Measurements from ENCODE around the gene HTT.
A peak's percentile ranks its signal among the peaks of the same experiment; 100 is the strongest.
"Not testable (repeated sequence)": the region's sequence is repeated elsewhere in the genome, so short reads cannot be mapped to it uniquely, and the experiment has no call there.

The HTT gene

GRCh38 chr4:3085948-3086670 is 11.6 kb downstream of the HTT start:
- no peak for DNase-seq

GRCh38 chr4:3087115-3087797 is 12.8 kb downstream of the HTT start:
- DNase-seq: no peak

DNA sequence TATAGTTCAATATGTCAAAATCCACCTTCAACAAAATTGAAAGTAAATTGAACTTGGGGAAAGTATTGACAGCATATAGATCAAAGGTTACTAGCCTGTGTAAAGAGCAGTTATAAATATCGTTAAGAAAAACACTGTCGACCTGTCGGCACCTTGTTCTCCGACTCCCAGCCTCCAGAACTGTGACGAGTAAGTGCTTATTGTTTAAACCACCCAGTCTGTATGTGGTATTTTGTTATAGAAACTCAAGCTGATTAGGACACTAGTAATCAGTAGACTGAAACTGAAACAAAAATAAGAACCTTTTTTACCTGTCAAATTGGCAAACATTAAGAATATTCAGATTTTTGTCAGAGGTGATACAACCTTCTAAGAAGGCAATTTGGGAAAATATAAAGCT is 17.0 kb downstream of the HTT start:
- no peak for DNase-seq

DNA sequence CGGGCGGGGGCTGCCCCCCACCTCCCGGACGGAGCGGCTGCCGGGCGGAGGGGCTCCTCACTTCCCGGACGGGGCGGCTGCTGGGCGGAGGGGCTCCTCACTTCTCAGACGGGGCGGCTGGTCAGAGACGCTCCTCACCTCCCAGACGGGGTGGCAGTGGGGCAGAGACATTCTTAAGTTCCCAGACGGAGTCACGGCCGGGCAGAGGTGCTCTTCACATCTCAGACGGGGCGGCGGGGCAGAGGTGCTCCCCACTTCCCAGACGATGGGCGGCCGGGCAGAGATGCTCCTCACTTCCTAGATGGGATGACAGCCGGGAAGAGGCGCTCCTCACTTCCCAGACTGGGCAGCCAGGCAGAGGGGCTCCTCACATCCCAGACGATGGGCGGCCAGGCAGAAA is 20.2 kb downstream of the HTT start:
- DNase-seq: not testable (repeated sequence)

- DNase-seq: no peak
Measured at GRCh38 chr4:3096202-3096601, 21.7 kb downstream of the HTT start.

DNA sequence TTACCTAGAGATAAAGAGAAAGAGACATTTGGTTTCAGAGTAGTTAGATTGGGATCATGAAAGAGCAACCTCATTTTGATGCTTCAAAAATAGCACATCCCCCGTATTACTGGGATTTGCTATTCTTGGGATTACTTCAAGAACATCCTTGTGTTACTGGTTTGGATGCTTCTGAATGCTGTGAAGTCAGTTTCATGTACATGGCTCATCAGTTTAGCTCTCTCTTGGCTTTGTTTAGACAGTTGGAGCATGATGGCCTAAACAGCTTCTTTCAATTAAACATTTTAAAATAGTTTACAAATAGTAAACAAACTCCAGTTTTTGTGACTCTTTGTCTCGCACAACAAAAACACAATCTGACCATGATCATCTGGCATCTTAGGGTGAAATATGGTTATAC is 23.9 kb downstream of the HTT start:
- DNase-seq: no peak

DNA sequence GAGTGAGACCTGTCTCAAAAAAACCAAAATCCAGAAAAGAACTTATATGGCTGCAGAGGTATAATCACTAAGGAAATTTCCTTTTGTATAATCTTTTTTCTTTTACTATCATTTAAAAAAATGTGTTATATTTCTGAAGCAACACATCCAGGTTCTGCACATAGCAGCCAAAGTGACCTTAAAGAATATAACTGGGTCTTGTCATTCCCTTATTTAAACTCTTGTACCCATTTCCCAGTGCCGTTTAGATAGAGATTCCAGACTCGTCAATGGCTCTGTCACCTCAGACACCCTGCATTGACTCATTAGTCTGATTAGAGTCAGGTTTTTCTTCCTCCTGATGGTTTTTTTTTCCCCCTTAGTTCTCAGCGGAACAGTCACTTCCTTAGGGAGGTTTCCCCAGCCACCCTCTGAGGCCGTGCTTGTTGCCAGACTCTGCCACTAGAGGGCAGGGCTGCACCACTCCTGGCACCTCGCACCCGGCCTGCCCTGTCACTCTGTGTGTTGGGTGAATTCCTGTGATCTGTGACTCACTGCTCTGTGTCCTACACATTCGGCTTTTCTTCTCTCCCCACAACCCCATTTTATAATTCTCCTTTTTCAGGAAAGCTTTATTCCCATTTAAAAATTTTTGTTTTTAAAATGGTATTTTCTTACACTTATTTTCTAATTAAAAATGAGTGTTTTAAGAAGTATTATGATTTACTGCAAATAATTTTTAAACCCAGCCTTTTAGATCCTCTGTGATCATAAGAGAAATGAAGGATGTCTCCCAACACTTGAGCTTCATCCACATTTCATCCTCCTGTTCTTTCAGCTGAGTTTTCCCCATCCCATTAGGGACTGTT is 32.1 kb downstream of the HTT start:
- peak; percentile 1 for DNase-seq

GRCh38 chr4:3107271-3107670 is 32.8 kb downstream of the HTT start:
- DNase-seq: no peak

DNA sequence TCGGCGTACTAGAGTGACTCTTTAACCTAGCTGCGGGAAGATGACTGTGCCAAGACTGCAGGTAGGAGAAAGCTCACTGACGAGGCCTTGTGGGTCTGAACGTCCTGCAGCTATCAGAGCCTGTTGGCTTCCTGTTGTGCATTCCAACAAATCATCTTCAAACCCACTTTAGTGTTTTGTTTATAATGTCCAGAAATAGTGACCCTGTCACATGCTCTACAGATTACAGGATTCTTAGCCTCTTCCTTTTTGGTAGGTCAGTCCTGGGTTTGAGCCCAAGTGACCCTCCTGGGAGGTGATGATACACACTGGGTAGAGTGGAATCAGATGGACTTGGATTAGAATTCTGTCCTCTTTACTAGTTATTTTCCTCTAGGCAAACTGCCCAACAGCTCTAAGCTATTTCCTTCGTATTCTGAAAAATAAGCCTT is 33.2 kb downstream of the HTT start:
- no peak for DNase-seq

GRCh38 chr4:3108211-3108610 is 33.7 kb downstream of the HTT start:
- no peak for DNase-seq

DNA sequence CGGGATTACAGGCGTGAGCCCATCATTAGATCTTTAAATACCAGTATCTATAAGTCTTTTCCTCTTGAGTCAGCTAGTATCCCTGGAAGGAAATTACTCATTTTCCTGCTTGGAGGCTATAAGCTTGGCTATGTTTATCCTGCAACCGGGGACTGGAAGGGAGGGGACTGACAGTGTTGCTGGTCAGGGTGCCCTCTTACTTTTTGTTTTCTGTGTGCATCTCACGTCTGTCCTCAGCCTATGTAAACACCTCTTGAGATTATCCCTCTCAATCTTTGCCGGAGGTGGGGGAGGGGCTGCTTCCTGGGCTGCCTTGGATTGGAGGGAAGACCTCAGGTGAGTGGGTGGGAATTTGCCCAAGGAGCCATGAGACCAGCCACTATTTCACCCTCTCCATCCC is 37.0 kb downstream of the HTT start:
- DNase-seq: no peak

GRCh38 chr4:3112201-3112600 is 37.7 kb downstream of the HTT start:
- no peak for DNase-seq

DNA sequence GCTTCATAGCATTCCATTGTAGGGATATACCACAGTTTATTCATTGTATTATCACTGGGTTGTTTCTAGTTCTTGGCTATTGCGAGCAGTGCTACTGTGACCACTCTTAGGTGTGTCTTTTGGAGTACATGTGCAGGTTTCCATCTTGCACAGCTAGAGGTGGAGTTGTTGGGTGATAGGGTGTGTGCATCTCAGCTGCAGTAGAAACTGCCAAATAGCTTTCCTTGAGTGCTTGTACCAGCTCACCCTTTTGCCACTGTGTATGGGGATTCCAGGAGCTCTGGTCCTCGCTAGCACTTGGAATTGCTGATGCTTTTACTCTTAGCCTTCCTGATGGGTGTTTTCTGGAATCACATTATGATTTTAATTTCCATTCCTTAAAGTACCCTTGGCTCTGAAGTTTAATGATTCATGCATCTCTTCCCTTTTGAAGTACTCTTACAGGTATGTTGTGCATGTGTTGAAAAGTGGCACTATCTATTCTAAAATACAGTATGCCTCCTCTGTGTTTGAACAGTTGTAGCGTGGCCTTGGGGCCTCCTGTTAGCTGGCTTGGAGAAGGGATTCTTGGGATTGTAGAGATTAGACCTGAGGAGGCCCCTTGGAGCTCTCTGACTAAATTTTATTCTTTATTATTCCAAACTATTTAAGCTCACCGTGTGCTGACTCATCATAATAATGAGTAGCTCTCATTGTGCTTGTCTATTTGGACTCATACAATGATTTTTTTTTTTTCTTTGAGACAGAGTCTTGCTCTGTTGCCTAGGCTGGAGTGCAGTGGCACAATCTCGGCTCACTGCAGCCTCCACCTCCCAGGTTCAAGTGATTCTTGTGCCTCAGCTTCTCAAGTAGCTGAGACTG is 38.4 kb downstream of the HTT start:
- DNase-seq: no peak

- DNase-seq: no peak
Measured at GRCh38 chr4:3114377-3114776, 39.9 kb downstream of the HTT start.

DNA sequence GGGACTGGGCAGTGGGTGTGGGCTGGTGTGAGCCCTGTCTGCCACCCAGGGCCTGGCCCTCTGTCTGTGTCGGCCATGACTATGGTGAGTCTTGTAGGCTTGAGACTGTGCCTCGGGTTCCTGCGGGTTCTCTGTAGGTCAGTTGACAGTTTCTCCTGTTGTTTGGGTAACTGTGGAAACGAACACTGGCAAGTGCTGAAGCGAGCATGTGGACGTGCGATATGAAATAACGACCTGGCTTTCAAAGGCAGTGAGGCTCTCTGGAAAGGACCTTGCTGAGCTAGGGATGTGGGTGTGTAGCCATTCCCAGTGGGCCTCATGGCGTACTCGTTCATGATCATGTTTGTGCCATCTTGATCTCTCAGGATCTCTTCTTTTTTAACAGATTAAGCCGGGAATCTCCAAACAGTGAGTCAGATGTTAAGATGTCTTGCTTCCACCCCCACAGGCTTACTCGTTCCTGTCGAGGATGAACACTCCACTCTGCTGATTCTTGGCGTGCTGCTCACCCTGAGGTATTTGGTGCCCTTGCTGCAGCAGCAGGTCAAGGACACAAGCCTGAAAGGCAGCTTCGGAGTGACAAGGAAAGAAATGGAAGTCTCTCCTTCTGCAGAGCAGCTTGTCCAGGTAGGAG is 41.3 kb downstream of the HTT start:
- DNase-seq: no peak

DNA sequence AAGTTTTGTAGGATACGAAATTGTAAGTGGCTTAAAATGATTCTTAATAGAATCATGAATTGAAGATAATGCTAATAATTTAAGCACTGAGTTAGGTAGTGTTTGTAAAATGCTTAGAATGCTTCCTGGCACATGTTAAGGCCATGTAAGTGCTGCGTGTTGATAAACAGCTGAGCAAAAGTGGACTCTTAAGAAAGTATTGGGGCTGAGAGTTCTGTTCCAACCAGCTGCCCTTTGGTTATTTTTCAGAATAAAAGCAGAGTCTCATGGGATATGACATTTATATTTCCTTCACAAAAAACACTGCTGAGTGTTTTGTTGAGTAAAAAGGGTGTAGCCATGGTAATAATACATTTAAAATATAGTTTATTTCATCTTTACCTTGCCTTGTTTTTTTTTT is 42.5 kb downstream of the HTT start:
- DNase-seq: no peak

DNA sequence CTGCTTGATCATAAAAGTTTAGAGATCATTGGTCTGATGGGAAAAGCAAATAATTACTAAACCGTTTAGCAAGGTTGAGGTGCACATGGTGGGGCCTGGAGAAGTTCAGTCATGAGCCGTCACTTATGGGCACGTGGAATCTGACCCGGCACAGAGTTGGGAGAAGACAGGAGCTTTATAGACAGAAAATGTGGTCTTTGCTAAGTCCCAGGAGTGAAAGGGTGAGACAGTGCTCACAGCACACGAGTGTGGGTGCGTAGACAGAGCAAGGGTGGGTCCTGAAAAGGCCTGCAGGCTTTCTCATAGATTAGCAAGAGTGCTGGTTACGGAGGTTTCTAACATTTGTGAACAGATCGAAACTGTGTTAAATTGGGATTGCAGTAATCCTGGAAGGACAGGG is 43.8 kb downstream of the HTT start:
- no peak for DNase-seq

- DNase-seq: no peak
Measured at GRCh38 chr4:3119464-3119863, 45.0 kb downstream of the HTT start.

DNA sequence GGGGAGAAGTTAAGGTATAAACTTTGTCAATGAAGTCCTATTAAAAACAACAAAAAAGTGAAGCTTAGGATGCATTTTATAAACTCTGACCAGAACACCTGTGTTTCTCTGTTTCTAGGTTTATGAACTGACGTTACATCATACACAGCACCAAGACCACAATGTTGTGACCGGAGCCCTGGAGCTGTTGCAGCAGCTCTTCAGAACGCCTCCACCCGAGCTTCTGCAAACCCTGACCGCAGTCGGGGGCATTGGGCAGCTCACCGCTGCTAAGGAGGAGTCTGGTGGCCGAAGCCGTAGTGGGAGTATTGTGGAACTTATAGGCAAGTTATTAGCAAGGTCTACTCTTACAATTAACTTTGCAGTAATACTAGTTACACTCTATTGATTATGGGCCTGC is 46.6 kb downstream of the HTT start:
- no peak for DNase-seq

- no peak for DNase-seq
Measured at GRCh38 chr4:3121596-3121995, 47.1 kb downstream of the HTT start.

- no peak for DNase-seq
Measured at GRCh38 chr4:3122081-3122563, 47.6 kb downstream of the HTT start.

DNA sequence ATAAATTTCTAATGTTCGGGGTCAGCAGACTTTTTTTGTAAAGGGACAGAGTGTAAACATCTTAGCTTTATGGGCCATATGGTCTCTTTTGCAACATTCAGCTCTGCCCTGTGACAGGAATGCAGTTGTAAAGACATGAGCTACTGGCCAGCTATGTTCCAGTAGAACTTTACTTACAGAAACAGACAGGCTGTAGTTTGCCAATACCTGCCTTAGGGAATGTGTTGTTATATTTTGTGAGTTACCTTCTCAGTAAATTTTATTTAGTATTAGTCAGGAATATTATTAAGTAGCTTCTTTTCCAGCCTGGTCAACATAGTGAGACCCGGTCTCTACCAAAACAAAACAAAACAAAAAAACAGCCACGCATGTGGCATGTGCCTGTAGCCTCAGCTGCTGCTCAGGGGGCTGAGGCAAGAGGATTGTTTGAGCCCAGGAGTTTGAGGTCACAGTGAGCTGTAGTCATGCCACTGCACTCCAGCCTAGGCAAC is 48.7 kb downstream of the HTT start:
- DNase-seq: no peak

Measured in NCI-H1105 (cell line).